ENCODE measurements around the gene DNAJB6. TPM values are rescaled to one million over a fixed set of nuclear protein-coding genes. Genes with fewer than 3 reads are reported as not detected.

DNAJB6 gene
- total RNA-seq, 2 donors from 2014 or later: 68.3 to 199 TPM

GRCh38 chr7:157412021-157412443 lies 75.2 kb downstream of the DNAJB6 start:
- intact Hi-C loops (cut with DNase I): no loop called here
- no peaks in the 10 kb centered on the region for H3K36me3 ChIP-seq
- H3K9me3 ChIP-seq: no peaks in the 10 kb centered on the region
- H3K4me1 ChIP-seq (replicated peaks): no peaks in the 10 kb centered on the region
- 88% methylated on average over 11 of the region's 11 CpGs for WGBS
- no peaks in the 10 kb centered on the region for H3K27me3 ChIP-seq (replicated peaks; ENCODE audit: insufficient read depth)
- DNase-seq (ENCODE audit: low spot score): no peak
- H3K27ac ChIP-seq: no peak overlapping the region
- TF ChIP-seq POLR2AphosphoS5 (IDR thresholded peaks at IDR 0.05) (no peak), CTCF (IDR thresholded peaks at IDR 0.05) (no peak), POLR2A (IDR thresholded peaks at IDR 0.05) (no peak)
- no peak overlapping the region for H3K4me3 ChIP-seq

- H3K36me3 ChIP-seq: no peaks in the 10 kb centered on the region
- no peak overlapping the region for H3K4me3 ChIP-seq
- no peak overlapping the region for H3K27ac ChIP-seq
- no peaks in the 10 kb centered on the region for H3K4me1 ChIP-seq (replicated peaks)
- H3K27me3 ChIP-seq (replicated peaks; ENCODE audit: insufficient read depth): no peaks in the 10 kb centered on the region
- H3K9me3 ChIP-seq: no peaks in the 10 kb centered on the region
- WGBS: 92% methylated on average over 26 of the region's 26 CpGs
- TF ChIP-seq CTCF (IDR thresholded peaks at IDR 0.05) (no peak), POLR2A (IDR thresholded peaks at IDR 0.05) (no peak), POLR2AphosphoS5 (IDR thresholded peaks at IDR 0.05) (no peak)
- no peak for DNase-seq (ENCODE audit: low spot score)
- intact Hi-C loops (cut with DNase I): no loop called here
These were observed 75.8 kb downstream of the DNAJB6 start for GRCh38 chr7:157412491-157413180.

- H3K27me3 ChIP-seq (replicated peaks; ENCODE audit: insufficient read depth): no peaks in the 10 kb centered on the region
- DNase-seq (ENCODE audit: low spot score): no peak
- H3K9me3 ChIP-seq: no peaks in the 10 kb centered on the region
- intact Hi-C loops (cut with DNase I): no loop called here
- no peak overlapping the region for H3K4me3 ChIP-seq
- no peak overlapping the region for H3K27ac ChIP-seq
- no peaks in the 10 kb centered on the region for H3K4me1 ChIP-seq (replicated peaks)
- WGBS: 95% methylated on average over 49 of the region's 49 CpGs
- no peaks in the 10 kb centered on the region for H3K36me3 ChIP-seq
- no peak for TF ChIP-seq POLR2AphosphoS5 (IDR thresholded peaks at IDR 0.05)
- TF ChIP-seq POLR2A (IDR thresholded peaks at IDR 0.05): no peak
- TF ChIP-seq CTCF (IDR thresholded peaks at IDR 0.05): no peak
These were observed 77.3 kb downstream of the DNAJB6 start for GRCh38 chr7:157413881-157414701.

GRCh38 chr7:157414702-157415096 lies 77.9 kb downstream of the DNAJB6 start:
- no peaks in the 10 kb centered on the region for H3K27me3 ChIP-seq (replicated peaks; ENCODE audit: insufficient read depth)
- intact Hi-C loops (cut with DNase I): no loop called here
- DNase-seq (ENCODE audit: low spot score): no peak
- no peak overlapping the region for H3K4me3 ChIP-seq
- TF ChIP-seq POLR2AphosphoS5 (IDR thresholded peaks at IDR 0.05) (no peak), POLR2A (IDR thresholded peaks at IDR 0.05) (no peak), CTCF (IDR thresholded peaks at IDR 0.05) (no peak)
- H3K27ac ChIP-seq: no peak overlapping the region
- no peaks in the 10 kb centered on the region for H3K9me3 ChIP-seq
- WGBS: 98% methylated on average over 8 of the region's 8 CpGs
- no peaks in the 10 kb centered on the region for H3K4me1 ChIP-seq (replicated peaks)
- H3K36me3 ChIP-seq: no peaks in the 10 kb centered on the region
